Measurements from ENCODE around the gene TENM3.

The TENM3 gene

DNA sequence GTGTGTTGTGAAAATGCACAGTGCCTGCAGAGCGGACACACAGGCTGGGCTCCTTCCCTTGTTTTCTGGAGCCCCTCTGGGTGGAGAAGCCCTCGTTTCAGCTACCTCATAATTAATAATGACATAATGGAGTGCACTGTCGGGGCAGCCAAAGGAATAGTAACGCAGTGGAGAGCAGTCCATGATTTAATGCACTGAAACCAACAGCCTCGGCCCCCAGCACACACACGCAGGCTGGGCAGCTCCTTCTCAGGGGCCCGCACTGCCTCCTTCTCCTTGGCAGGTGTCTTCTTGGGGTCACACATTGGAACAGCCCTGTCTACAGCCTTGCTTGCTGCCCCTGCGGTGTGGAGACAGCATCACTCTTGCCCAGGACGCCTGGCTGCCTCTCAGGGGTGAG lies 584.8 kb downstream of the TENM3 start:
- no peaks in the 10 kb centered on the region for H3K79me2 ChIP-seq (ENCODE audit: insufficient read depth, low read length)
- no peaks in the 10 kb centered on the region for H3K9me2 ChIP-seq (replicated peaks; ENCODE audit: insufficient read depth, low read length)
- no peak overlapping the region for H3K9ac ChIP-seq (ENCODE audit: low read length)
- no peak overlapping the region for H3K4me3 ChIP-seq (ENCODE audit: insufficient read depth, low read length, poor library complexity, severe bottlenecking)
- no peak overlapping the region for H2AFZ ChIP-seq (ENCODE audit: low read depth, low read length, severe bottlenecking)
- H3F3A ChIP-seq (ENCODE audit: insufficient read depth): no peaks in the 10 kb centered on the region
- TF ChIP-seq EZH2phosphoT487 (conservative IDR thresholded peaks at IDR 0.05; ENCODE audit: low read length): no peak
- TF ChIP-seq, protein P1, sequence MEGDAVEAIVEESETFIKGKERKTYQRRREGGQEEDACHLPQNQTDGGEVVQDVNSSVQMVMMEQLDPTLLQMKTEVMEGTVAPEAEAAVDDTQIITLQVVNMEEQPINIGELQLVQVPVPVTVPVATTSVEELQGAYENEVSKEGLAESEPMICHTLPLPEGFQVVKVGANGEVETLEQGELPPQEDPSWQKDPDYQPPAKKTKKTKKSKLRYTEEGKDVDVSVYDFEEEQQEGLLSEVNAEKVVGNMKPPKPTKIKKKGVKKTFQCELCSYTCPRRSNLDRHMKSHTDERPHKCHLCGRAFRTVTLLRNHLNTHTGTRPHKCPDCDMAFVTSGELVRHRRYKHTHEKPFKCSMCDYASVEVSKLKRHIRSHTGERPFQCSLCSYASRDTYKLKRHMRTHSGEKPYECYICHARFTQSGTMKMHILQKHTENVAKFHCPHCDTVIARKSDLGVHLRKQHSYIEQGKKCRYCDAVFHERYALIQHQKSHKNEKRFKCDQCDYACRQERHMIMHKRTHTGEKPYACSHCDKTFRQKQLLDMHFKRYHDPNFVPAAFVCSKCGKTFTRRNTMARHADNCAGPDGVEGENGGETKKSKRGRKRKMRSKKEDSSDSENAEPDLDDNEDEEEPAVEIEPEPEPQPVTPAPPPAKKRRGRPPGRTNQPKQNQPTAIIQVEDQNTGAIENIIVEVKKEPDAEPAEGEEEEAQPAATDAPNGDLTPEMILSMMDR (IDR thresholded peaks at IDR 0.05; ENCODE audit: insufficient read depth, low read length, poor library complexity, severe bottlenecking): no peak
- H3K9me3 ChIP-seq (ENCODE audit: insufficient read depth, low read length): no peaks in the 10 kb centered on the region
- no peak overlapping the region for H3K27ac ChIP-seq (ENCODE audit: low read depth, low read length)
- no peaks in the 10 kb centered on the region for H3K36me3 ChIP-seq (ENCODE audit: low read length)
- no peaks in the 10 kb centered on the region for H3K27me3 ChIP-seq (ENCODE audit: low read length)
- no peaks in the 10 kb centered on the region for H4K20me1 ChIP-seq (ENCODE audit: low read depth, low read length)
- no peak overlapping the region for H3K4me2 ChIP-seq (ENCODE audit: low read depth, low read length, poor library complexity, severe bottlenecking)

DNA sequence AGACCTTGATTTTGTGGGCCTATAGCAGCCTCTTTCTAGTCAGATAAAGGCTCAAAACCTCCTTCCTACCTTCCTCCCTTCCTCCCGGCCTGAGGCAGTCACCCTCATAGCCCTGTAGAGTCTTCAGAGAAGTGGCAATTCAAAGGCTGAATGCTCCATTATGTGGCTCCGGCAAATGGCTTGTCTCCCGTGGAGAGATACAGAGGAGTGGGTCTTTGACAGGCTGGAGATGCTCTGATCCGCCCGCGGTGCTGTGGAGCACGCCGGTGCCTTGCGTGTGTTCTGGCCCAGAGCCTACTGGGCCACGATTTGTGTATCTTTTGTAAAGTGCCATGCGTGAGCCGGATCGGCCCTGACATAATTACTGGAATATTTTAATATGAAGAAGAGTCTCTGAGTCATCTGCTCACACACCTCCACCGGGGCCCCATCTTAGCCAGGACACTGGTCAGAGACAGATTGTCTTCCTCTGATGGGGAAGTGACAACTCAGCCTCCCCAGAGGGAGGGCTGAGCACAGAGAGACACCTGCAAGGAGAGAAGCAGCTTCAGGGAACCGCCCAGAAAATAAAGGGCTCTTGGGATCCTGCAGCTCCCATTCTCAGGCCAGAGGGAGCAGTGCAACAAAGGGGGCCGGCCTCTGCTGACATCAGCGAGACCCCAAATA lies 585.3 kb downstream of the TENM3 start:
- no peaks in the 10 kb centered on the region for H3K36me3 ChIP-seq (ENCODE audit: low read length)
- TF ChIP-seq EZH2phosphoT487 (conservative IDR thresholded peaks at IDR 0.05; ENCODE audit: low read length): no peak
- TF ChIP-seq, protein P1 (IDR thresholded peaks at IDR 0.05; ENCODE audit: insufficient read depth, low read length, poor library complexity, severe bottlenecking): no peak
- no peaks in the 10 kb centered on the region for H3K9me2 ChIP-seq (replicated peaks; ENCODE audit: insufficient read depth, low read length)
- no peaks in the 10 kb centered on the region for H3K27me3 ChIP-seq (ENCODE audit: low read length)
- no peak overlapping the region for H3K9ac ChIP-seq (ENCODE audit: low read length)
- H3K27ac ChIP-seq (ENCODE audit: low read depth, low read length): no peak overlapping the region
- no peak overlapping the region for H2AFZ ChIP-seq (ENCODE audit: low read depth, low read length, severe bottlenecking)
- no peaks in the 10 kb centered on the region for H4K20me1 ChIP-seq (ENCODE audit: low read depth, low read length)
- H3K79me2 ChIP-seq (ENCODE audit: insufficient read depth, low read length): no peaks in the 10 kb centered on the region
- H3K4me3 ChIP-seq (ENCODE audit: insufficient read depth, low read length, poor library complexity, severe bottlenecking): no peak overlapping the region
- H3F3A ChIP-seq (ENCODE audit: insufficient read depth): no peaks in the 10 kb centered on the region
- no peak overlapping the region for H3K4me2 ChIP-seq (ENCODE audit: low read depth, low read length, poor library complexity, severe bottlenecking)
- H3K9me3 ChIP-seq (ENCODE audit: insufficient read depth, low read length): no peaks in the 10 kb centered on the region

DNA sequence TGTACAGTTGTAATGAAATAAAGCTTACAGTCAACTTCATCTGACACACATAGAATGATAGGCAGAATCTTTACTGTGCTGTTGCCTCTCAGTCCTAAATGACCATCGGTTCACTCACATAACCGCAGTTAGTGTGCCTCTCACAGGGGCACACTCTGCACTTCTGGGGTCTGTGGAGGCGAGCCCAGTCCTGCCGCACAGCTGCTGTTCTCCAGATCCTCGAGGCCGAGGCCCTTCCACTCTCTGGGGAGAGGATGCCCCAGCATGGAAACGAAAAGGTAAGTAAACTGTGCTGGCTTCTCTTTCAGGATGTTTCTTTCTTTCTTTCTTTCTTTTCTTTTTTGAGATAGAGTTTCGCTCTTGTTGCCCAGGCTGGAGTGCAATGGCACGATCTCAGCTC lies 586.0 kb downstream of the TENM3 start:
- TF ChIP-seq, protein P1 (IDR thresholded peaks at IDR 0.05; ENCODE audit: insufficient read depth, low read length, poor library complexity, severe bottlenecking): no peak
- no peak for TF ChIP-seq EZH2phosphoT487 (conservative IDR thresholded peaks at IDR 0.05; ENCODE audit: low read length)
- no peak overlapping the region for H3K9ac ChIP-seq (ENCODE audit: low read length)
- no peaks in the 10 kb centered on the region for H3K27me3 ChIP-seq (ENCODE audit: low read length)
- no peak overlapping the region for H3K4me2 ChIP-seq (ENCODE audit: low read depth, low read length, poor library complexity, severe bottlenecking)
- H3K4me3 ChIP-seq (ENCODE audit: insufficient read depth, low read length, poor library complexity, severe bottlenecking): no peak overlapping the region
- no peaks in the 10 kb centered on the region for H3K9me2 ChIP-seq (replicated peaks; ENCODE audit: insufficient read depth, low read length)
- H3K79me2 ChIP-seq (ENCODE audit: insufficient read depth, low read length): no peaks in the 10 kb centered on the region
- no peaks in the 10 kb centered on the region for H3K9me3 ChIP-seq (ENCODE audit: insufficient read depth, low read length)
- H2AFZ ChIP-seq (ENCODE audit: low read depth, low read length, severe bottlenecking): no peak overlapping the region
- no peaks in the 10 kb centered on the region for H3F3A ChIP-seq (ENCODE audit: insufficient read depth)
- H4K20me1 ChIP-seq (ENCODE audit: low read depth, low read length): no peaks in the 10 kb centered on the region
- H3K36me3 ChIP-seq (ENCODE audit: low read length): no peaks in the 10 kb centered on the region
- no peak overlapping the region for H3K27ac ChIP-seq (ENCODE audit: low read depth, low read length)
